OCI-LY7 (cell line): ENCODE data around the gene DGKZ.

Experiments
- EZH2phosphoT487 ChIP-seq: fragments of 200-600 bp; sonication (generic); IDR thresholded peaks from 2 replicates; pipeline ENCODE4 v1.6.1; 2018; ENCODE audit warnings: low read depth, borderline replicate concordance, mild to moderate bottlenecking, mixed run types, antibody characterized with exemption, low read length, moderate library complexity, mixed read lengths
- TF ChIP-seq, protein P1 (sequence below): fragments of 200-600 bp; sonication (generic); conservative IDR thresholded peaks from 2 replicates; pipeline ENCODE4 v1.5.1; 2014; ENCODE audit warnings: mild to moderate bottlenecking, antibody characterized with exemption, low read length, moderate library complexity, mixed read lengths

DNA sequence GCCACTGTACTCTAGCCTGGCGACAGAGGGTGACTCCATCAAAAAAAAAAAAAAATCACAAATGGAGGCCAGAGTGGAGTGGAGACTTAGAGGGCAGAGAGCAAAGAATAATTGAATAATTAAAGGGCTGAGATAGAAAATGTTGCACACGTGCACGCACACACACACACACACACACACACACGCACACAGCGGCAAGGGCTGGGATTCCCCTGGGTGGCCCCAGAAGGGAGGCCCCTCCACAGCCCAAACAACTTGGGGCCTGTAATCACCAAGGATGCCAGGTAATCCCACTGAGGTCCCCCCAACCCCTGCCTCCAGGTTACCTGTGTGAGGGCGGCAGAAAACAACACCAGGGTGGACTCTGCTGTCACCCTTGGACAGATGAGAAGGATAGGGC lies 12.0 kb upstream of the DGKZ start:
- TF ChIP-seq, protein P1, sequence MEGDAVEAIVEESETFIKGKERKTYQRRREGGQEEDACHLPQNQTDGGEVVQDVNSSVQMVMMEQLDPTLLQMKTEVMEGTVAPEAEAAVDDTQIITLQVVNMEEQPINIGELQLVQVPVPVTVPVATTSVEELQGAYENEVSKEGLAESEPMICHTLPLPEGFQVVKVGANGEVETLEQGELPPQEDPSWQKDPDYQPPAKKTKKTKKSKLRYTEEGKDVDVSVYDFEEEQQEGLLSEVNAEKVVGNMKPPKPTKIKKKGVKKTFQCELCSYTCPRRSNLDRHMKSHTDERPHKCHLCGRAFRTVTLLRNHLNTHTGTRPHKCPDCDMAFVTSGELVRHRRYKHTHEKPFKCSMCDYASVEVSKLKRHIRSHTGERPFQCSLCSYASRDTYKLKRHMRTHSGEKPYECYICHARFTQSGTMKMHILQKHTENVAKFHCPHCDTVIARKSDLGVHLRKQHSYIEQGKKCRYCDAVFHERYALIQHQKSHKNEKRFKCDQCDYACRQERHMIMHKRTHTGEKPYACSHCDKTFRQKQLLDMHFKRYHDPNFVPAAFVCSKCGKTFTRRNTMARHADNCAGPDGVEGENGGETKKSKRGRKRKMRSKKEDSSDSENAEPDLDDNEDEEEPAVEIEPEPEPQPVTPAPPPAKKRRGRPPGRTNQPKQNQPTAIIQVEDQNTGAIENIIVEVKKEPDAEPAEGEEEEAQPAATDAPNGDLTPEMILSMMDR = no peak
- no peak for TF ChIP-seq EZH2phosphoT487
